ENCODE measurements around the gene ZBED4.
"Not testable (repeated sequence)": the region's sequence is repeated elsewhere in the genome, so short reads cannot be mapped to it uniquely, and the experiment has no call there.

The ZBED4 gene

GRCh38 chr22:49827853-49828598 lies 25.6 kb upstream of the ZBED4 start, which contains the start of gene BRD1:
TSS of gene BRD1 (minus strand) at chr22:49827873. CDS start at chr22:49824317, 3,556 bp downstream.
- peak; percentile 10 to 66 for DNase-seq

GRCh38 chr22:49828599-49828965 lies 25.1 kb upstream of the ZBED4 start:
- DNase-seq: no peak

- no peak for DNase-seq
Measured at GRCh38 chr22:49829044-49829853, 24.4 kb upstream of the ZBED4 start.

GRCh38 chr22:49833340-49834007 lies 20.2 kb upstream of the ZBED4 start:
- no peak for DNase-seq

GRCh38 chr22:49838771-49839717 lies 14.6 kb upstream of the ZBED4 start:
- no peak for DNase-seq

- DNase-seq: no peak
Measured at GRCh38 chr22:49845241-49845640, 8.4 kb upstream of the ZBED4 start.

GRCh38 chr22:49845666-49846459 lies 7.8 kb upstream of the ZBED4 start:
- no peak for DNase-seq

- DNase-seq: no peak
Measured at GRCh38 chr22:49847751-49848689, 5.6 kb upstream of the ZBED4 start.

GRCh38 chr22:49848690-49849160 lies 4.9 kb upstream of the ZBED4 start:
- no peak for DNase-seq

- no peak for DNase-seq
Measured at GRCh38 chr22:49849161-49850020, 4.3 kb upstream of the ZBED4 start.

- no peak for DNase-seq
Measured at GRCh38 chr22:49850021-49850911, 3.4 kb upstream of the ZBED4 start.

- no peak for DNase-seq
Measured at GRCh38 chr22:49850959-49851802, 2.5 kb upstream of the ZBED4 start.

- not testable (repeated sequence) for DNase-seq
Measured at GRCh38 chr22:49852568-49852897, 1.1 kb upstream of the ZBED4 start.

- no peak for DNase-seq
Measured at GRCh38 chr22:49853981-49854831, 562 bp downstream of the ZBED4 start.

GRCh38 chr22:49855251-49855911 lies 1.7 kb downstream of the ZBED4 start:
- DNase-seq: no peak

GRCh38 chr22:49856343-49856742 lies 2.7 kb downstream of the ZBED4 start:
- DNase-seq: no peak

Data from NCI-H2081 (cell line).